ENCODE data around the gene TIMM8B. TPM values are rescaled to one million over a fixed set of nuclear protein-coding genes. Genes with fewer than 3 reads are reported as not detected.

TIMM8B gene
- total and polyA plus RNA-seq, 10 of the 15 experiments (the other 5 are each of a cell fraction or from before 2014, with no cell fraction given), result 64.9 to 271 (median 139) TPM

- TF ChIP-seq MYB (IDR thresholded peaks at IDR 0.05; ENCODE audit: borderline replicate concordance, low read depth, low read length), result no peak
- no peak for TF ChIP-seq MYC (IDR thresholded peaks at IDR 0.05; ENCODE audit: insufficient read depth, insufficient read length, insufficient replicate concordance, low read length, severe bottlenecking)
- no peak for TF ChIP-seq E4F1 (IDR thresholded peaks at IDR 0.05; ENCODE audit: borderline replicate concordance, partially characterized antibody)
- peak; percentile 29; the same call in 1 of the 2 replicates for TF ChIP-seq CREM (IDR thresholded peaks at IDR 0.05; ENCODE audit: low read depth)
- TF ChIP-seq ZNF384 (IDR thresholded peaks at IDR 0.05; ENCODE audit: borderline replicate concordance, low read depth, low read length), result no peak
- TF ChIP-seq KAT2A (conservative IDR thresholded peaks at IDR 0.05; ENCODE audit: control insufficient read depth, low read depth, low read length), result no peak
- no peak for TF ChIP-seq SREBF2 (IDR thresholded peaks at IDR 0.05; ENCODE audit: low read length)
- no peak for TF ChIP-seq BMI1 (IDR thresholded peaks at IDR 0.05; ENCODE audit: borderline replicate concordance)
- TF ChIP-seq IRF3 (IDR thresholded peaks at IDR 0.05), result no peak
- no peak for TF ChIP-seq ASH2L (IDR thresholded peaks at IDR 0.05; ENCODE audit: borderline replicate concordance, low read depth)
- TF ChIP-seq CHD1 (IDR thresholded peaks at IDR 0.05; ENCODE audit: low read depth, low read length), result no peak
- TF ChIP-seq ZSCAN29 (IDR thresholded peaks at IDR 0.05), result no peak
- no peak for TF ChIP-seq ELK1 (IDR thresholded peaks at IDR 0.05; ENCODE audit: low read depth, low read length)
- peak; percentile 28 for TF ChIP-seq SKIL (IDR thresholded peaks at IDR 0.05; ENCODE audit: low read depth, poor library complexity, severe bottlenecking)
- TF ChIP-seq SMAD1 (IDR thresholded peaks at IDR 0.05; ENCODE audit: low read depth, partially characterized antibody), result no peak
- TF ChIP-seq BCLAF1 (IDR thresholded peaks at IDR 0.05), result no peak
These were observed 35.8 kb downstream of the TIMM8B start (continued) for GRCh38 chr11:112050721-112051120.
